ENCODE measurements around the gene ACLY. TPM values are rescaled to one million over a fixed set of nuclear protein-coding genes. Genes with fewer than 3 reads are reported as not detected.
A peak's percentile ranks its signal among the peaks of the same experiment; 100 is the strongest.

The ACLY gene
- total and polyA plus RNA-seq, 7 experiments from 2014 or later: 42.7 to 154 (median 67.9) TPM

DNA sequence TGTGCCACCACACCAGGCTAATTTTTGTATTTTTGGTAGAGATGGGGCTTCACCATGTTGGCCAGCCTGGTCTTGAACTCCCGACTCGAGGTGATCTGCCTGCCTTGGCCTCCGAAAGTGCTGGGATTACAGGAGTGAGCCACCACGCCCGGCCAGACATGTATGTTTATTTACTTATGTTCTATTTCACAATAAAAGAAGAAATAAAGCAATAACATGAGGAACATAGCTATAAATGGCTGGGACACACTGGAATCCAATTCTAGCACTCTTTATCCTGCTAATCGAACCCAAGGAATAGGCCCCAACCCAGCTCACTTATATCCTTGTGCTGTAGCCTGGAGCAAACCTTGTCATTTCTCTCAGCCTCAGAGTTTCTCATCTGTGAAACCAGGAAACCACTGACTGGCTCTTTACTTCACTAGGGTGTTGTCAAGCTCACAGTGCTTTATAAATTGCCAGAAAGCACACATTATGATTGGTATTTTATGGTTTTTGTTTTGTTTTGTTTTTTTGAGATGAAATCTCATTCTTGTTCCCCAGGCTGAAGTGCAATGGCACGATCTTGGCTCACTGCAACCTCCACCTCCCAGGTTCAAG lies 7.3 kb upstream of the ACLY start:
- ChIA-PET CTCF (no interaction called here), POLR2A (no interaction called here)
- no peak overlapping the region for H3K4me3 Mint-ChIP-seq

GRCh38 chr17:41920580-41920955 lies 1.8 kb upstream of the ACLY start:
- Mint-ChIP-seq H3K27me3 (no peaks in the 10 kb centered on the region), H3K27ac (no peak overlapping the region), H3K9me3 (no peaks in the 10 kb centered on the region), H3K36me3 (peaks cover 0 to 1% (median 0%) of the 10 kb centered on the region in 5 donors), H3K4me1 (peaks cover 16 to 31% (median 19%) of the 10 kb centered on the region in 7 donors), H3K4me3 (no peak overlapping the region)
- POLR2A ChIA-PET: interaction anchor here (0.7 to 3.7 kb wide), 3 partner anchors 9 to 54 kb away, joined by 3 to 47 read pairs (median 5); partner anchors contain the start of gene ODAD4
- Histone ChIP-seq H3K4me1 (ENCODE audit: control insufficient read depth in 2 of 2, insufficient read depth in 2 of 2, low read length in 2 of 2) (peaks cover 8 to 14% of the 10 kb centered on the region in 2 donors), H3K9me3 (ENCODE audit: control insufficient read depth in 2 of 3, low read length in 3 of 3) (no peaks in the 10 kb centered on the region), H3K27ac (ENCODE audit: low read depth, low read length) (no peak overlapping the region), H3K36me3 (ENCODE audit: control insufficient read depth in 2 of 3, insufficient read depth in 3 of 3, low read length in 3 of 3) (peaks cover 0 to 8% (median 0%) of the 10 kb centered on the region in 3 experiments), H3K4me3 (ENCODE audit: low read length) (no peak overlapping the region), H3K27me3 (ENCODE audit: control insufficient read depth in 2 of 2, insufficient read depth in 2 of 2, low read length in 2 of 2) (no peaks in the 10 kb centered on the region)
- CTCF ChIA-PET: no interaction called here
- ATAC-seq: no peak
- DNase-seq: no peak
- intact Hi-C loops (cut with micrococcal nuclease): no loop called here

More for the DNA sequence above, 7.3 kb upstream of the ACLY start:
- DNase-seq: no peak
- Mint-ChIP-seq H3K4me1 (peaks cover 14 to 29% (median 19%) of the 10 kb centered on the region in 7 donors), H3K36me3 (peaks cover 0 to 8% (median 0%) of the 10 kb centered on the region in 5 donors), H3K9me3 (peaks cover 0 to 3% (median 0%) of the 10 kb centered on the region in 11 donors), H3K27ac (peak overlapping the region in 1 of 9 donors; percentile 38), H3K27me3 (no peaks in the 10 kb centered on the region)
- no peak overlapping the region for H3K27ac ChIP-seq (ENCODE audit: low read depth, low read length)
- H3K9me3 ChIP-seq (ENCODE audit: control insufficient read depth in 2 of 3, low read length in 3 of 3): no peaks in the 10 kb centered on the region
- H3K36me3 ChIP-seq (ENCODE audit: control insufficient read depth in 2 of 3, insufficient read depth in 3 of 3, low read length in 3 of 3): no peaks in the 10 kb centered on the region
- H3K4me1 ChIP-seq (ENCODE audit: control insufficient read depth in 2 of 2, insufficient read depth in 2 of 2, low read length in 2 of 2): peaks cover 9 to 11% of the 10 kb centered on the region in 2 donors
- ATAC-seq: no peak
- H3K27me3 ChIP-seq (ENCODE audit: control insufficient read depth in 2 of 2, insufficient read depth in 2 of 2, low read length in 2 of 2): no peaks in the 10 kb centered on the region
- intact Hi-C loops (cut with micrococcal nuclease): no loop called here
- H3K4me3 ChIP-seq (ENCODE audit: low read length): no peak overlapping the region

DNA sequence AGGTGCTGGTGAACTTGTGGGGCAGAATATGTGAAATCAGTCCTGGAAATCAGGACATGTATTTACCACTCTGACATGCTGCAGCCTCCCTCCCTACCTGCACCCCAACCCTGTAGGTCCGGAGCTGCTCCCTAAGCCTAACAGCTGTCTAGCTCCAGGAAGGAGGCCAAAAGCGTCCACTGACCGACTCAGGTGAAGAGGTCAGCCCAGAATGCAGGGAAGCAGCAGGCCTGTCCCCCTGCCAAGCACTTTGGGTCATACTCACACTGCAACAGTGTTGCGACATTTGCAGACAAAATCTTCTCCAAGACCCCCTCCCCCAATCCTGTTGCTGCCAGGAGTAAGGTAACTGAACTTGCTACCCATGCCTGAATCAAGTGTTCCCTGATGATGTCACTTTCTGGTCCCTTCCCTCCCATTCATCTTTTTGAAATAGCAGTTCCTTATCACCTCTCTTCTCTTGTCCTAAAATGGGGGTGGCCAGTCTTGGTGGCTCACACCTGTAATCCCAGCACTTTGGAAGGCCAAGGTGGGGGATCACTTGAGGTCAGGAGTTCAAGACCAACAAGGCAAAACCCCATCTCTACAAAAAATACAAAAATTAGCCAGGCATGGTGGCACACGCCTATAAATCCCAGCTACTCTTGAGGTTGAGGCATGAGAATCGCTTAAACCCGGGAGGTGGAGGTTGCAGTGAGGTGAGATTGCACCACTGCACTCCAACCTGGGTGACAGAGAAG lies 1.3 kb upstream of the ACLY start:
- Histone ChIP-seq H3K27ac (ENCODE audit: low read depth, low read length) (no peak overlapping the region), H3K4me1 (ENCODE audit: control insufficient read depth in 2 of 2, insufficient read depth in 2 of 2, low read length in 2 of 2) (peaks cover 8 to 14% of the 10 kb centered on the region in 2 donors), H3K27me3 (ENCODE audit: control insufficient read depth in 2 of 2, insufficient read depth in 2 of 2, low read length in 2 of 2) (no peaks in the 10 kb centered on the region), H3K4me3 (ENCODE audit: low read length) (no peak overlapping the region), H3K9me3 (ENCODE audit: control insufficient read depth in 2 of 3, low read length in 3 of 3) (no peaks in the 10 kb centered on the region), H3K36me3 (ENCODE audit: control insufficient read depth in 2 of 3, insufficient read depth in 3 of 3, low read length in 3 of 3) (peaks cover 0 to 8% (median 0%) of the 10 kb centered on the region in 3 experiments)
- POLR2A ChIA-PET: interaction anchor here (0.7 to 3.7 kb wide), 3 partner anchors 10 to 54 kb away, joined by 3 to 47 read pairs (median 8); partner anchors contain the start of genes CNP and ODAD4
- H3K36me3 Mint-ChIP-seq: no peaks in the 10 kb centered on the region
- DNase-seq: peak in 1 of 9 donors; percentile 23
- H3K4me3 Mint-ChIP-seq: peak overlapping the region; percentile 62 to 99 (median 86)
- H3K9me3 Mint-ChIP-seq: no peaks in the 10 kb centered on the region
- H3K27ac Mint-ChIP-seq: peak overlapping the region in 5 of 9 donors; percentile 6 to 73 (median 58)
- H3K27me3 Mint-ChIP-seq: no peaks in the 10 kb centered on the region
- ATAC-seq: no peak
- intact Hi-C loops (cut with micrococcal nuclease): loop anchor here (1.0 to 5.0 kb wide), 7 partner anchors 10 to 262 kb away; partner anchors contain the start of genes CNP (in 2 of the 2), DNAJC7 (in 2 of the 2), KLHL11 (in 2 of the 2) and ODAD4 (in 2 of the 2)
- CTCF ChIA-PET: interaction anchor here (2.1 kb wide), 1 partner anchor 9 kb away, joined by 9 read pairs; the partner anchor contains the start of gene ODAD4
- peaks cover 20 to 34% (median 23%) of the 10 kb centered on the region in 7 donors for H3K4me1 Mint-ChIP-seq

- DNase-seq: peak in 1 of 9 donors; percentile 3
- CTCF ChIA-PET: interaction anchor here (1.6 to 2.1 kb wide), 2 partner anchors 10 to 101 kb away, joined by 4 to 9 read pairs; partner anchors contain the start of genes NKIRAS2 and ODAD4
- no peaks in the 10 kb centered on the region for H3K9me3 ChIP-seq (ENCODE audit: control insufficient read depth in 2 of 3, low read length in 3 of 3)
- H3K27ac Mint-ChIP-seq: peak overlapping the region in 5 of 9 donors; percentile 48 to 97 (median 62)
- no peak for ATAC-seq
- intact Hi-C loops (cut with micrococcal nuclease): loop anchor here (1.0 to 5.0 kb wide), 7 partner anchors 11 to 263 kb away; partner anchors contain the start of genes CNP (in 2 of the 2), DNAJC7 (in 2 of the 2), KLHL11 (in 2 of the 2) and ODAD4 (in 2 of the 2)
- H3K4me3 ChIP-seq (ENCODE audit: low read length): peak overlapping the region; percentile 94
- H3K4me1 Mint-ChIP-seq: peaks cover 27 to 41% (median 29%) of the 10 kb centered on the region in 7 donors
- H3K27ac ChIP-seq (ENCODE audit: low read depth, low read length): peak overlapping the region; percentile 41
- peaks cover 0 to 8% (median 0%) of the 10 kb centered on the region in 3 experiments for H3K36me3 ChIP-seq (ENCODE audit: control insufficient read depth in 2 of 3, insufficient read depth in 3 of 3, low read length in 3 of 3)
- no peaks in the 10 kb centered on the region for H3K27me3 Mint-ChIP-seq
- H3K27me3 ChIP-seq (ENCODE audit: control insufficient read depth in 2 of 2, insufficient read depth in 2 of 2, low read length in 2 of 2): no peaks in the 10 kb centered on the region
- H3K36me3 Mint-ChIP-seq: no peaks in the 10 kb centered on the region
- POLR2A ChIA-PET: interaction anchor here (0.6 to 3.7 kb wide), 6 partner anchors 11 to 328 kb away, joined by 3 to 47 read pairs (median 6); partner anchors contain the start of genes CNP, KLHL11 and ODAD4
- H3K9me3 Mint-ChIP-seq: no peaks in the 10 kb centered on the region
- peaks cover 8 to 14% of the 10 kb centered on the region in 2 donors for H3K4me1 ChIP-seq (ENCODE audit: control insufficient read depth in 2 of 2, insufficient read depth in 2 of 2, low read length in 2 of 2)
- peak overlapping the region; percentile 84 to 99 (median 89) for H3K4me3 Mint-ChIP-seq
Measured at GRCh38 chr17:41919165-41919817, 540 bp upstream of the ACLY start.

DNA sequence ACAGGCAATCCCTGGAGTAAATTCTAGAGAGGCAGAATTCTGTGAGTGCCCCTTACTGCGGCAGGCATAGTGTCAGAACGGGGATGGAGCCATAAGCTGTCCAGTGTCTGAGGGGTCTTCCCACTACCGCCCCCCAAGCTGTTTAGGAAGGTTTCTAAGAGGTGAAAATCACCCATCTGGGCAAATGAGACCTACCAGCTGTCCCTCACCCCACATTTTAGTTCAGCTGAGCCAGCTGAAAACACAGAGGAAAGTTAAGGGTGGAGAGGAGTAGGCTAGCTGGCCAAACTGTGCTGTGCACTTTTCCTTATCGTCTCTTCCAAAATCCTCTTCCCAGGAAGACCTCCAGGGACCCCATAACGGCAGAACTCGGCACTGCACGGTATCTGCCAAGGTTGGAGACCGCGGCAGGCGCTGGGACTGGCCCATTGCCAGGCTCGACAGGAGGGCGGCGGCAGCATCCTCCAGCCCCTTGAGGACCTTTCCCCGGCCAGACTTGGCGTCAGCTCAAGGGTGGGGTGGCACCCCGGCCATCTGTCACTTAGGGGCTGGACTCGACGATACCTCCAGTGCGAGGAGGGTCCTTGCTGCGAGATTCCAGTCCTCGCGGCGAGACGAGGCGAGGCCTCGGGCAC lies 955 bp downstream of the ACLY start:
- H3K9me3 Mint-ChIP-seq: no peaks in the 10 kb centered on the region
- intact Hi-C loops (cut with micrococcal nuclease): loop anchor here (1.0 to 5.0 kb wide), 4 partner anchors 106 to 265 kb away; partner anchors contain the start of genes EIF1 (in 1 of the 2), KCNH4 (in 1 of the 2), P3H4 (in 1 of the 2) and RAB5C (in 1 of the 2)
- ATAC-seq: no peak
- peaks cover 0 to 19% (median 0%) of the 10 kb centered on the region in 3 experiments for H3K36me3 ChIP-seq (ENCODE audit: control insufficient read depth in 2 of 3, insufficient read depth in 3 of 3, low read length in 3 of 3)
- H3K27me3 Mint-ChIP-seq: no peaks in the 10 kb centered on the region
- H3K36me3 Mint-ChIP-seq: peaks cover 0 to 5% (median 3%) of the 10 kb centered on the region in 5 donors
- H3K4me3 ChIP-seq (ENCODE audit: low read length): peak overlapping the region; percentile 94
- peak overlapping the region; percentile 28 to 97 (median 62) for H3K27ac Mint-ChIP-seq
- peak overlapping the region; percentile 84 to 99 (median 89) for H3K4me3 Mint-ChIP-seq
- ChIA-PET POLR2A (interaction anchor here (2.0 to 3.7 kb wide), 2 partner anchors 12 to 53 kb away, joined by 13 to 47 read pairs; partner anchors contain the start of genes KLHL11 and ODAD4), CTCF (interaction anchor here (1.6 kb wide), 1 partner anchor 102 kb away, joined by 4 read pairs; the partner anchor contains the start of gene NKIRAS2)
- peaks cover 8 to 14% of the 10 kb centered on the region in 2 donors for H3K4me1 ChIP-seq (ENCODE audit: control insufficient read depth in 2 of 2, insufficient read depth in 2 of 2, low read length in 2 of 2)
- peak overlapping the region; percentile 79 for H3K27ac ChIP-seq (ENCODE audit: low read depth, low read length)
- H3K9me3 ChIP-seq (ENCODE audit: control insufficient read depth in 2 of 3, low read length in 3 of 3): no peaks in the 10 kb centered on the region
- H3K4me1 Mint-ChIP-seq: peaks cover 29 to 49% (median 37%) of the 10 kb centered on the region in 7 donors
- no peaks in the 10 kb centered on the region for H3K27me3 ChIP-seq (ENCODE audit: control insufficient read depth in 2 of 2, insufficient read depth in 2 of 2, low read length in 2 of 2)
- DNase-seq: peak in 7 of 9 donors; percentile 25 to 43 (median 28)

Measured in naive thymus-derived CD4-positive, alpha-beta T cell (primary cell).